Glomerular visceral epithelial cell (primary cell): Measurements from ENCODE around the gene SETD7.
A peak's percentile ranks its signal among the peaks of the same experiment; 100 is the strongest.

Experiments
- DNase-seq: peaks from one replicate; pipeline ENCODE4 v3.0.0-alpha.2; 2016; ENCODE audit errors: extremely low spot score

The SETD7 gene

DNA sequence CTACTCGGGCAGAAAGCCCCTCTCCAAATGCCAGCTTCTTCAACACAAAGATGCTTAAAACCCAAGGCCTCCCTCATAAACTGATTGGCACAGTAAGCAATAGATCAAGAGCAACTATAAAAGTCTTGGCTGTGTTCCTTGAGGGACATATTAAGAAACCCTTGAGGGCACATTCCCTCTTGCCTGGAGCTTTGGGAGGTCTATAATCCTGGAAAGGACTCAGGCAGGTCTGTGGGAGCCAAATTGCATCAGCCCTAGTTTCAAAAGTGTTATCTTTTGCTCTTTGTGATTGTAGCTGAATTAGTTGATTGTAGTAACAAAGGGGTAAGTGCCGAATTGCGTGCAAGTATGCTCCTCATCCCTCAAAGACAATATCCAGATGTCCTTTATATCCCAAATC, 18.6 kb upstream of the SETD7 start:
- no peak for DNase-seq

DNA sequence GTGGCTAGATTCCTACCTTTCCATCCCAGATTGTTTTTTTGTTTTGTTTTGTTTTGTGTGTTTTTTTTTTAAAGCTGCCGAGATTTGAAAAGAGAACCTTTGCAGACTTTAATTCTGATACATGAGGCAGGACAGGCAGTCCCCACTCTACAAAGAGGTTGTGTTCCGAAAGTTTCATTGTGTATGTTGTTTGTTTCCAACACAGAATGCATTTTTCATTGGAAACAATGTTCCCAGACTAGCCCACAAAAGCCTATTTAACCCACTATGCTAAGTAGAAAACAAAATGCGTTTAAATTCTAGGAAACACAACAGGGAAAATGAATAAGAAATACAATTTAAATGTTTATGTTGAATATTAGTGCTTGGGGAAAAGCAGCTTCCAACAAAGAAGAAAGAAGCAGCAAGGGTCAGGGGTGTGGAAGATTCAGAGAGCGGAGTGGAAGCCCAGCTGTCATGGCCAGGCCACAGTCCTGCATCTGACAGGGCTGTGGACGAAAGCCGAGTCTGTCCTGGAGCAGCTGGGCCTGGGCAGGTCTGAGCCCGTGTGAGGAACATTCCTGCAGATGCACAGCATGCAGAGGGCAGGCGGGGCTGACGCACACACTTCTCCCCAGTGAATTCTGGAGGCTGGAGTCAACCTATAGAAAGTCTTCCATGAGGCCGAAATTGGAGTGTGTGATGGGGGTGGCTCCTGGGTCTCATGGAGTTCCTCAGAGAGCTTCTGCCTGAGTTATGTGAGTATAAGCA, 12.4 kb upstream of the SETD7 start:
- DNase-seq: no peak

GRCh38 chr4:139567159-139567870, 11.3 kb upstream of the SETD7 start:
- no peak for DNase-seq

DNA sequence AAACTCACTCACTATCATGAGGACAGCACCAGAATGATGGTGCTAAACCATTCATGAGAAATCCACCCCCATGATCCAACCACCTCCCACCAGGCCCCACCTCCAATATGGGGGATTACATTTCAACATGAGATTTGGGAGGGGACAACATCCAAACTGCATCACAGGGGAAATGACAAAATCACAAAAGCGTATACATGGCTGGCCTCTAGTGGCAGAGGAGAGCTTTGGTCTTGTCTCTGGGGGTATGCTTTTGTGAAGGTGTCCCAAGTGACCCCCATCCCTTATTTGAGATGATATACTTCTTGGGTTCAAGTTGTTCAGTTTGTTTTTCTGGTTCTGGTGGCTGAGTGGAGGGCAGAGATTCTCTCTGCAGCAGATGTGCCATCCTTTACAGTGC, 8.5 kb upstream of the SETD7 start:
- no peak for DNase-seq

- no peak for DNase-seq
These were observed 7.5 kb upstream of the SETD7 start for GRCh38 chr4:139563515-139563914.

GRCh38 chr4:139562839-139563238, 6.8 kb upstream of the SETD7 start:
- no peak for DNase-seq

- DNase-seq: no peak
These were observed 6.2 kb upstream of the SETD7 start for GRCh38 chr4:139562067-139562684.

DNA sequence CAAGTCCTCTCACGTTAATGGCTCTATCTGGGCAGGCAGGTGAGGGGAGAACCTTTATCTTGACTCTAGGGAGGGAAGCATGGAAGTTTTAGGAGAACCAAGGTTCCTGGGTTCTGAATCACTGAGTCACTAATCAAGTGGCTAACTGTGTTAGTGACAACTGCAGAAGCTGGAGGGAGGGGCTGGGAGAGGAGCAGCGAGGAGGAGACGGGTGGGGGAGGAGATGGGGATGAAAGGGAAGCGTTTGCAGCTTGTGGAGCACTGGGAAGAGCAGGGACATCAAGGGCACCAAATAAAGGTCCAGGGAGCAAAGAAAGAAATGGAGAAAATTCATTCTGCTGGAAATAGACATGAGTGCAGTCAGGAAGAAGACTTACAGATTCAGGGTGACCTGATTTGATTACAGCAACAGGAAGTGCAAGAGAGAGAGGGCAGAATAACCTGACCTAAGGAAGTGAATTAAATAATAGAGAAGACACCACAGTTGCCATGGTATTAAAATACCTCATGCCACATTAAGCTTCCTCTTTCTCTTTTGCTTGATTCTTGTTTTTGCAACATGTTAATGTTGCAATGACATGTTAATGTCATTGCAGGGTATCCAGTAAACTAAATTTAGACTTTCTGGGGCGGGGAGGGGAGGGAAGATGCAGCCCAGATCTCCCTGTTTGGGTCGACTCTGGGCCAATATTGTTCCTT, 4.5 kb upstream of the SETD7 start:
- no peak for DNase-seq

DNA sequence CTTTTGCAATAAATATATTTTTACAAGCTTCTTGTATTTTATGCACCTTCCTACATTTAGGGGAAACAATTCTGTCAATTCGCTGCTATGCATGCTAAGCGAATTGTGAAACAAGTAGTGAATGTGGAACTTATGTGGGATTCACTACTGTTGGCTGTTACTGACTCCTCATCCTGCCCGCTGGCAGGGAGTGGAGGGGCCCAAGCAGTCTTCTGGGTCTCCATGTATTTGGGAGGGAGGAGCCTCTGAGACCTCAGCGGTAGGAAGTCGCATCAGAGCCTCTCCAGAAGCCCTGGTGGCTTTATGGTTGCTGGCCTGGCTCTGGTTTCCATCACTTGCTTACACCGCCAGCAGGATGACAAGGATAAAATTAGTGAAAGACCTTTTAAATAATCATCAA, 3.7 kb upstream of the SETD7 start:
- no peak for DNase-seq

- no peak for DNase-seq
These were observed 3.1 kb upstream of the SETD7 start for GRCh38 chr4:139559089-139559479.

DNA sequence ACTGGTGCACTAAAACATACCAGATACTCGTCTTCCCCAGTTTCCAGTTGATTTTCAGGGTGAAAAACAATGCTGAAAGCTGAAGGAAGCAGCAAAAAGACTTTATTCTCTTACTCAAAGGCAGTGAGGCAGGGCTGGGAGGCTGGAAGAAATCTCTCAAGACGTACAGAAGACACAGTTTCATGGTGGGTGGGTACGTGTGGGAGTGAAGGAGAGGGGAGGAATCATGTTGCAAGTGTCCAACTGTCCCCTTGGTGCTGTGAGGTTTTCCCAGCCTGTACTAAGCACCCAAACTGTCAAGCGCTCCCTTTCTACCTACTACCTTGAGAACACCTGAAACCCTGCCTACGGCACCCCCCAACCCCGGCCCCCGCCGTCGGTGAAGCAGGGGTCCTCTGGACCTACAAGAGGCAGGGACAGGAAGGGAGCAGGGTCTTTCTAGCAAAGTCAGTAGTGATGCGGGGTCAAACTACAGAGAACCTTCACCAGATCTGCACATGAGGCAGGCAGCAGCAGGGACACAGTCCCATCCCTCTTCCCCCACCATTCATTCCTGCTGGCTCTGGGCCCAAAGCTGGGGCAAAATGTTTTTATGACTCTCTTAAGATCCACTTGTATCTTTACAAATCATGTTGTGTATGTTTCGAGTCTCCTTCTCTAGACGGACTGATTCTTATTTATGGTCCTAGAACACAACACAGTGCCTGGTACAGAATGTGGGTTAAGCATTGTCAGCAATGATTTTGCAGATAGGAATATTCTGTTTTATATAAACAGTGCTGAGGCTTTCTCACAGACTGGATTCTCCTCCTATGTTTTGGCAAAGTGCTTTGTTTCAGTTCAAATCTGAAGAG, 2.4 kb upstream of the SETD7 start:
- no peak for DNase-seq

DNA sequence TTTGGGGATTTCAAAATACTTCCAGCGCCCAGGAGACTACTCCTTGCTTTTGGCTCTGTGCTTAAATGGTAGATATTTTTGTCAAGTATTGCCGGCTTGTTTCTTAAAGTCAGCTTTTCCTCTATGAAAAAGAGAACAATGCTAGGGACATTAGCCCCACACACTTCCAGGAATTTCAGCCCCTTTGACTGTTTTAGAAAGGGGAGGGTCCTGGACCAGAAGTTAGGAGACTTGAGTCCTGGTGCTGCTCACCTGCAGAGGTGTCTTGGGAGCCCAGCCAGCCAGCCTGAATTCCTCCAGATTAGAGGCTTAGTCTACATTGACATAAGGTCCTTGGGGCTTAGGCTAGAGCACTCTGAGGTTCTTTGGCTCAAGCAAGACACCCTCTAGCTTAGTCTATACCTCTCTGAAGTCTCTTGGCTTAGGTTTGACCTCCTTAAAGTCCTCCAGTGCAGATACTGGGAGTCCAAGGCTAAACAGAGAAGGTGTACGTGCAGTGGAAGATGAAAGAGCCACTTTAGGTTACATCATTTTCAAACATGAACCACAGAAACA, 1.6 kb upstream of the SETD7 start:
- no peak for DNase-seq

DNA sequence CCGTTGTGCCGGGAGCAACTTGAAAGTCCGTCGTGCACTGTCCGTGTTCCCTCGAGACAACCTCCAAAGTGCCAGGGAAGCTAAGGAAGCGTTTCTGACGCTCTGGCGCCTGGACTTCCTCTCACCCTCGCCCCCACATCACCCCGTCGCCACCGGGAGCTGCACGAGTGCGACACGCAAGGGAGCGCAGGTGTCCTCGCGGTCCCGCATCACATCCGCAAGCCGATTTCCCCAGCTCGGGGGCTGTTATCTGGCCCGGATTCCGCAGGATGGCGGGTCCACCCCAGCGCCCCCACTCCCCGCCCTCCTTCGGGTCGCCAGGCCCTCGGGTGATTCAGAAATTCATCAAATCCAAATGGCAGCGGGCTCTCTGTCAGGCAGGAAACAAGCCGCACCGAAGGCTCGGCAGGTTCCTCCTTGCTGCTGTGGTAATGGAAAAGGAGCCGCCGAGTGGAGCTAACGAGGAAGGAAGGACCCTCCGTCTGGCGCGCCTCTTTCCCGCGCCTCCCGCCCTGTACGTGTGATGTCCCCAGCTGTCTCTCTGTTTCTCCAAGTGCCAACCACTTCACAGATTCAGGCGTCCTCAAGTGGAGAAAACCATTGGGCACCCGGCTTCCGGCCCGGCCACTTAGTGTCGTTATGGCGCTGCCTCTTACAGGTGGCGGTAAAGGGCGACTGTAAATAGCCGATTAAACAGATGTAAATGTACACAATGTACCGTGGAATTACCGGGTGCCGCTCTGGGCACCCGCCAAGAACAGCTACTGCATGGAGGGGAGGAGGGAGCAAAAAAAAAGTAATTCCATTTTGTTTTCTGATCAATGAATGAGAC, 921 bp upstream of the SETD7 start:
- DNase-seq: peak; percentile 52

DNA sequence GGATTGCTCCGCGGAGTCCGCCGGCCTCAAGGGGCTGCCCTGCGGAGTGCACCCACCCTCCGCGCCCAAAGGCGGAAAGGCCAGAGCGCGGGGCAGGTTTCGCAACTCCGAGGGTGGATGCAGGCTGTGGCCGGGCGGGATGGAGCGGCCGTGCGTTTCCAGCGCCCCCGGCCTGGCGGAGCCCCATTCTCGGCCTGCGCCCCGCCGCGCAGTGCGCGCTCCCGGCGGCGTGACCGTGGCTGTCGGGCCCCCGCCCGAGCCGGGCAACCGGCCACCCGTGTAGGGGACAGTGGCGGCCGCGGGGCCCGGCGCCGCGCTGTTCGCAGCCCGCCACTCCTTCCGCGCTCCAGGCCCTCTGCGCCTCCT, 331 bp downstream of the SETD7 start:
- no peak for DNase-seq

DNA sequence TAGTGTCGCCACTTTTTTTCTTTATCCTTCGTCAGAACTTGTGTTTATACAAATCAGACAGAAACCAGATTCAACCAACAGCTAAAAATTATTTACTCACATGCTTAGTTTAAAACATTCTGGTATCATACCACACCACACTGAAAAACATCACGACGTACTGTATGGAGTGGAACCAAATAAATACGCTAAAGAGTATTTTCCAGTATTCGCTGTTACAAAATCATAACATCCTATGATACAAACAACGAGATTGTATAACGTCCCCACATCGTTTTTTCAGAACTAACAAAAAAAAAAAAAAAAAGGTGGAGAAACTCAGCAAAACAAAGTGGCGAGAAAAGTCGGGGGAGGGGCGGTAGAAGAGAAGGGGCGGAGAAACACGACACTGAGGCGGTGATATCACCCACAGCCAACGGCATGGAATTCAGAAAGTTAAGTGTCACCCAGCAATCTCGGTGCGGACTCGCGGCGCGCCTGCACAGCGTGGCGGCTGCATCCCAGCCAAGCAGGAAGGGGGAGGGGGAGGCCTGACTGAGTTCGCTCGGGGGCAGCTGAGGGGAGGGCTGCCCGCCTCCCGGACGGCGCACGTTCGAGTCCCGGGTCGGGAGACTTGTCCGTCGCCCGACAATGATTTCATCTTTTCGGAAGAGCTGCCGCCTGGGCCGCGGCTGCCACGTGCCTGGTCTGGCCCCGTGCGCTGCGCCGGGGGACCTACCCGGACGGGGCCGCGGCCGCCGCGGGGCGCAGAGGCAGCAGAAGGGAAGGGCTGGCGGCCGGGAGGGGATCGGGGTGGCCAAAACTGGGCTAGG, 920 bp downstream of the SETD7 start:
- DNase-seq: peak; percentile 88

DNA sequence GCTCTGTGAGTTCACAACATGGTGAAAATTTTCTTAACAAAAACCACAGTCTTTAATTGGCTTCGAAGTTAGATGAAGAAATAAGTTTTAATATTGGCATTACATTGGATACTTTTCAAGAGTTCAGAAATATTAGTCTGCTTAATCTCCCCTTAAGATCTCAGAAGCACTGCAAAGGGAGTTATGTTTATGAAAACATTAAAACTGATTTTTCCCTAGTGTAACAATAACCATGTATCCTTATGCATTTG, 1.5 kb downstream of the SETD7 start:
- no peak for DNase-seq

GRCh38 chr4:139553751-139554641, 2.0 kb downstream of the SETD7 start:
- no peak for DNase-seq

DNA sequence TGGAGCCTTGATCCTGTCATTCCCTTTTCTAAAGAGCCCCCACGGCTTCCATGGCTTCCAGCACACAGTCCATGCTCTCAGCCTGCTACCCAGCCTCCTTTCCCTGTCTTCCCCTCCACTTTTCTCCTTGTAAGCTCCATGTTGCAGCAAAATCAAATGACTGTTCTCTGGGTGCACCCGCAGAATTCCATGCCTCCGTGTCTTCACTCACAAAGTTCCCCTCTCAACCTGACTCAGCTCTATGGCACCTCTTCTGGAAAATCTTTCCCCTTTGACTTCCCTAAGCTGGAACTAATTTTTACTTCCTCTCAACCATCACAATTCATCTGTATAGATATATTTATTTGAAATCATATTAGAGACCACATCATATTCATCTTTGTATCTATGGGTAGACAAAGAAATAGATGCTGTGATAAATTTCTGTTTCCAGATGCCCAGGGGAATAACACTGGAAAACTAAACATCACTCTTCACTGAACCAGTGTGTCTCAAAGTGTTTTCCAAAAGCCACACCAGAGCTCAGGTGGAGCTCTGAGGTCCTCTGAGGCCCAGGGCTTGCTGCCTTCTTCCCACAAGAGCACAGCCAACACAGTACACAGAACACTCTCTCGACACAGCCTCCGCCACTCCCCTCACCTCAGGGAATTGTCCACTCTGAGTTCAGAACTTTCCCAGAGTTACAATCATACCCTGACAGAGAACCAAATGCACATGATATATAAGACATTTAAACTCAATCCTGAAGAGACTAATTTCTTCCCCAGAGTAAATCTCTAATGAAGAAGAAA, 3.3 kb downstream of the SETD7 start:
- peak; percentile 30 for DNase-seq
